IPS-20b (cell line): ENCODE measurements around the gene SOX1.
A peak's percentile ranks its signal among the peaks of the same experiment; 100 is the strongest.

Source experiments
- H3K27ac ChIP-seq: one replicate; pipeline ENCODE4 v1.5.1; 2013; ENCODE audit warnings: low read length
- H3K27me3 ChIP-seq: 2 replicates; pipeline ENCODE4 v1.6.1; 2013; ENCODE audit warnings: mild to moderate bottlenecking, low read length, inconsistent platforms; ENCODE audit not compliant: insufficient read depth
- H3K36me3 ChIP-seq: 2 replicates; pipeline ENCODE4 v1.6.1; 2013; ENCODE audit warnings: low read depth, mild to moderate bottlenecking, inconsistent platforms, low read length, moderate library complexity; ENCODE audit not compliant: insufficient read depth
- H3K4me1 ChIP-seq: 2 replicates; pipeline ENCODE4 v1.6.1; 2013; ENCODE audit warnings: mild to moderate bottlenecking, control low read depth, inconsistent platforms, low read length, moderate library complexity; ENCODE audit not compliant: insufficient read depth
- H3K4me3 ChIP-seq: 2 replicates; pipeline ENCODE4 v1.5.1; 2013; ENCODE audit warnings: mild to moderate bottlenecking, low read length, inconsistent platforms
- H3K9ac ChIP-seq: 2 replicates; pipeline ENCODE4 v1.6.1; 2013; ENCODE audit warnings: low read depth, mild to moderate bottlenecking, inconsistent platforms, low read length, moderate library complexity
- H3K9me3 ChIP-seq: 2 replicates; pipeline ENCODE4 v1.6.1; 2013; ENCODE audit warnings: mild to moderate bottlenecking, low read depth, low read length, inconsistent platforms; ENCODE audit not compliant: insufficient read depth

Gene SOX1

DNA sequence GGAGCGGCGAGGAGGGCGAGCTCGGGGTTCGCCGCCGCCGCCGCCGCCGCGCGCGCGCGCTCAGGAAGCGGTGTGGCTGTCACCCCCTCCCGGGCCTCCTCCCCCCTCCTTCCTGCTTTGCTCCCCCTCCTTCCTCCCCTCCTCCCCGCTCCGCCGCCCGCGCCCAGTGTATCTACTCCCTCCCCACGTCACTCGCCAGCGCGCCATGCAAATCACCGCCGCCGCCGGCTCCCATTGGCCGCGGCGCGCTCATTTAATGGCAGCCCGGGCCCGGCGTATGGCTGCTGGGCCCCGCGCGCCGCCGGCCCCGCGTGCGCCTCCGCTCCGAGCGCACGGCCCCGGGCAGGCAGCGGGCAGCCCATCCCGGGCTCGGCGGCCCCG, 335 bp upstream of the SOX1 start:
- H3K27ac ChIP-seq = no peak overlapping the region
- H3K27me3 ChIP-seq = peaks cover 97% of the 10 kb centered on the region
- 0 out of 2 replicates have a peak, but pooled peaks cover 6% of the 10 kb centered on the region for H3K4me1 ChIP-seq
- H3K9me3 ChIP-seq = peaks cover 3% of the 10 kb centered on the region; the same call in 1 of the 2 replicates
- H3K9ac ChIP-seq = no peak overlapping the region
- no peaks in the 10 kb centered on the region for H3K36me3 ChIP-seq
- H3K4me3 ChIP-seq = peak overlapping the region; percentile 57; the same call in 1 of the 2 replicates

- H3K9ac ChIP-seq = no peak overlapping the region
- H3K4me3 ChIP-seq = no peak overlapping the region
- 0 out of 2 replicates have a peak, but pooled peaks cover 5% of the 10 kb centered on the region for H3K4me1 ChIP-seq
- no peaks in the 10 kb centered on the region for H3K36me3 ChIP-seq
- no peak overlapping the region for H3K27ac ChIP-seq
- no peaks in the 10 kb centered on the region; the same call in 1 of the 2 replicates for H3K9me3 ChIP-seq
- H3K27me3 ChIP-seq = peaks cover 88% of the 10 kb centered on the region
These were observed 1.1 kb downstream of the SOX1 start for GRCh38 chr13:112067871-112068539.

DNA sequence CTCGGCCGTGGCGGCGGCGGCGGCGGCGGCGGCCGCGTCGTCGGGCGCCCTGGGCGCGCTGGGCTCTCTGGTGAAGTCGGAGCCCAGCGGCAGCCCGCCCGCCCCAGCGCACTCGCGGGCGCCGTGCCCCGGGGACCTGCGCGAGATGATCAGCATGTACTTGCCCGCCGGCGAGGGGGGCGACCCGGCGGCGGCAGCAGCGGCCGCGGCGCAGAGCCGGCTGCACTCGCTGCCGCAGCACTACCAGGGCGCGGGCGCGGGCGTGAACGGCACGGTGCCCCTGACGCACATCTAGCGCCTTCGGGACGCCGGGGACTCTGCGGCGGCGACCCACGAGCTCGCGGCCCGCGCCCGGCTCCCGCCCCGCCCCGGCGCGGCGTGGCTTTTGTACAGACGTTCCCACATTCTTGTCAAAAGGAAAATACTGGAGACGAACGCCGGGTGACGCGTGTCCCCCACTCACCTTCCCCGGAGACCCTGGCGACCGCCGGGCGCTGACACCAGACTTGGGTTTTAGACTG, 1.7 kb downstream of the SOX1 start:
- no peaks in the 10 kb centered on the region; the same call in 1 of the 2 replicates for H3K9me3 ChIP-seq
- H3K4me1 ChIP-seq = 0 out of 2 replicates have a peak, but pooled peaks cover 5% of the 10 kb centered on the region
- no peak overlapping the region; the same call in 1 of the 2 replicates for H3K9ac ChIP-seq
- peaks cover 83% of the 10 kb centered on the region for H3K27me3 ChIP-seq
- no peak overlapping the region for H3K27ac ChIP-seq
- no peaks in the 10 kb centered on the region for H3K36me3 ChIP-seq
- peak overlapping the region; percentile 51; the same call in 1 of the 2 replicates for H3K4me3 ChIP-seq

DNA sequence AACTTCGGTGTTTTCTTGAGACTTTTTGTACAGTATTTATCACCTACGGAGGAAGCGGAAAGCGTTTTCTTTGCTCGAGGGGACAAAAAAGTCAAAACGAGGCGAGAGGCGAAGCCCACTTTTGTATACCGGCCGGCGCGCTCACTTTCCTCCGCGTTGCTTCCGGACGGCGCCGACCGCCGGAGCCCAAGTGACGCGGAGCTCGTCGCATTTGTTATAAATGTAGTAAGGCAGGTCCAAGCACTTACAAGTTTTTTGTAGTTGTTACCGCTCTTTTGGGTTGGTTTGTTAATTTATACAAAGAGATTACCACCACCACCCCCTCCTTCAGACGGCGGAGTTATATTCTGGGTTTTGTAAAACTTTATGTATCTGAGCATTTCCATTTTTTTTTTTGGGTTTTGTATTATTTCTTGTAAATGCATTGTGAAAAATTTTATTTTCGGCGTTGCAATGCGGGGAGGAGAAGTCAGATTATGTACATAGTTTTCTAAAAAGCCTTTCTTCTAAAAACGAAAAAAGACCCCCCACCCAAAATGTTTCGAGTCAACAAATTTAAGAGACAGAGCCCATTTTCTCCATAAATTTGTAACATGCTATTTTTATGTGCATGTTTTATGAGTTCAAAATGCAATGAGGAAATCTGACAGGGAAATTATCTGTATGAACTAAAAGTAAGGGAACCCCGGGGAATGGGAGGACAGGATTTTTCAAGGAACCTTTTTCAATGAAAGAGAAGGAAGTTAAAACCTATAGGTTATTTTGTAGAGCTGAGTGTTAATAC, 2.3 kb downstream of the SOX1 start:
- Histone ChIP-seq H3K27me3 (peaks cover 83% of the 10 kb centered on the region), H3K9me3 (no peaks in the 10 kb centered on the region; the same call in 1 of the 2 replicates), H3K36me3 (no peaks in the 10 kb centered on the region), H3K4me3 (peak overlapping the region; percentile 51), H3K27ac (no peak overlapping the region), H3K4me1 (peaks cover 9% of the 10 kb centered on the region; the same call in 1 of the 2 replicates), H3K9ac (no peak overlapping the region; the same call in 1 of the 2 replicates)

- Histone ChIP-seq H3K4me1 (peaks cover 15% of the 10 kb centered on the region; the same call in 1 of the 2 replicates), H3K27me3 (peaks cover 83% of the 10 kb centered on the region), H3K9ac (no peak overlapping the region; the same call in 1 of the 2 replicates), H3K9me3 (no peaks in the 10 kb centered on the region; the same call in 1 of the 2 replicates), H3K4me3 (peak overlapping the region; percentile 51; the same call in 1 of the 2 replicates), H3K27ac (no peak overlapping the region), H3K36me3 (no peaks in the 10 kb centered on the region)
These were observed 2.9 kb downstream of the SOX1 start for GRCh38 chr13:112069845-112070251.

DNA sequence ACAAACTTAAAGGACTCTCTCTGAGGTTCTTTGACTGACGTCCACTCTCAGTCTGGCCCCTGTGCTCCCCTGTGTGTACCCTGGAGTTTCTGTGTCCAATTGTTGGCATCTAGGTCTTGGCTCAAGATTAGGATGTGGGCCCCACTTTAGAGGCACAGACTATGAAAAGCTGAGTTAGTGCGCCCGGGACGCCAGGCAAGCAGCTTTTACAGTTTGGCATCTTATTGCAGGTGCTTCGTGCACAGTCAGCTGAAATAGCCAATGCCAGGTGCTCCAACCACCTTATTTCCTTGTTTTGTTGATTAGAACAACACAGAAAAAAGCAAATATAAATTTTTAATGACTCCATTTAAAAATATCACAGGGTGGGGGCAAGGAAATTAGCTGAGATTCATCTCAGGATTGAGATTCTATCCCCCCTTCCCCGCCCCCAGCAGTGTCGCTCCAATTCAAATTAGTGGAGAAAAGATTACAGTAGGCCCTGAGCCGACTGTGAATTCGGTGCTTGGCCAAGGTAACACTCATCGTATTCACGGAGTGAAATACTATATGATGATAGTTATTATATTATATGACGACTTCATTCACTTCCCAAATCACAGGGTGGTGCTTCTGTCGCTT, 4.3 kb downstream of the SOX1 start:
- Histone ChIP-seq H3K36me3 (no peaks in the 10 kb centered on the region), H3K4me3 (peak overlapping the region; percentile 51; the same call in 1 of the 2 replicates), H3K27ac (no peak overlapping the region), H3K9ac (no peak overlapping the region), H3K4me1 (peaks cover 15% of the 10 kb centered on the region; the same call in 1 of the 2 replicates), H3K27me3 (peaks cover 83% of the 10 kb centered on the region), H3K9me3 (no peaks in the 10 kb centered on the region; the same call in 1 of the 2 replicates)

GRCh38 chr13:112071723-112072533, 5.0 kb downstream of the SOX1 start:
- Histone ChIP-seq H3K36me3 (no peaks in the 10 kb centered on the region), H3K9me3 (no peaks in the 10 kb centered on the region; the same call in 1 of the 2 replicates), H3K27me3 (peaks cover 85% of the 10 kb centered on the region), H3K9ac (no peak overlapping the region), H3K4me3 (peak overlapping the region; percentile 65; the same call in 1 of the 2 replicates), H3K27ac (no peak overlapping the region), H3K4me1 (peaks cover 15% of the 10 kb centered on the region; the same call in 1 of the 2 replicates)

GRCh38 chr13:112072534-112073244, 5.7 kb downstream of the SOX1 start:
- Histone ChIP-seq H3K36me3 (no peaks in the 10 kb centered on the region), H3K9ac (no peak overlapping the region), H3K4me1 (peaks cover 15% of the 10 kb centered on the region; the same call in 1 of the 2 replicates), H3K4me3 (peak overlapping the region; percentile 65; the same call in 1 of the 2 replicates), H3K27me3 (peaks cover 85% of the 10 kb centered on the region), H3K9me3 (no peaks in the 10 kb centered on the region; the same call in 1 of the 2 replicates), H3K27ac (no peak overlapping the region)

- no peak overlapping the region for H3K9ac ChIP-seq
- peaks cover 18% of the 10 kb centered on the region; the same call in 1 of the 2 replicates for H3K4me1 ChIP-seq
- H3K9me3 ChIP-seq = no peaks in the 10 kb centered on the region; the same call in 1 of the 2 replicates
- H3K27ac ChIP-seq = no peak overlapping the region
- peaks cover 85% of the 10 kb centered on the region for H3K27me3 ChIP-seq
- no peaks in the 10 kb centered on the region for H3K36me3 ChIP-seq
- H3K4me3 ChIP-seq = peak overlapping the region; percentile 65
These were observed 6.5 kb downstream of the SOX1 start for GRCh38 chr13:112073245-112074138.
